ENCODE results near the gene CLNK. TPM values are rescaled to one million over a fixed set of nuclear protein-coding genes. Genes with fewer than 3 reads are reported as not detected.
A peak's percentile ranks its signal among the peaks of the same experiment; 100 is the strongest.

Gene CLNK
- total and polyA plus RNA-seq, 2 experiments from 2014 or later = not detected

GRCh38 chr4:10629394-10629793 lies 55.2 kb downstream of the CLNK start:
- Histone ChIP-seq H3K36me3 (no peaks in the 10 kb centered on the region), H3K4me1 (ENCODE audit: low read depth) (no peaks in the 10 kb centered on the region), H3K4me3 (no peak overlapping the region), H3K27ac (no peak overlapping the region), H3K27me3 (no peaks in the 10 kb centered on the region), H3K9me3 (ENCODE audit: low read depth) (no peaks in the 10 kb centered on the region)
- DNase-seq (ENCODE audit: low read depth in 1 of 2, low spot score in 1 of 2) = no peak
- TF ChIP-seq CTCF (IDR thresholded peaks at IDR 0.05; ENCODE audit: low read depth, low read length) = no peak

GRCh38 chr4:10625131-10625530 lies 59.4 kb downstream of the CLNK start:
- H3K4me3 ChIP-seq = no peak overlapping the region
- H3K36me3 ChIP-seq = no peaks in the 10 kb centered on the region
- no peaks in the 10 kb centered on the region for H3K9me3 ChIP-seq (ENCODE audit: low read depth)
- DNase-seq (ENCODE audit: low read depth in 1 of 2, low spot score in 1 of 2) = peak in 1 of 2 donors; percentile 10
- no peaks in the 10 kb centered on the region for H3K27me3 ChIP-seq
- TF ChIP-seq CTCF (IDR thresholded peaks at IDR 0.05; ENCODE audit: low read depth, low read length) = no peak
- H3K4me1 ChIP-seq (ENCODE audit: low read depth) = no peaks in the 10 kb centered on the region
- H3K27ac ChIP-seq = no peak overlapping the region

GRCh38 chr4:10623862-10624261 lies 60.7 kb downstream of the CLNK start:
- Histone ChIP-seq H3K9me3 (ENCODE audit: low read depth) (no peaks in the 10 kb centered on the region), H3K36me3 (no peaks in the 10 kb centered on the region), H3K4me3 (no peak overlapping the region), H3K27ac (no peak overlapping the region), H3K4me1 (ENCODE audit: low read depth) (no peaks in the 10 kb centered on the region), H3K27me3 (no peaks in the 10 kb centered on the region)
- no peak for TF ChIP-seq CTCF (IDR thresholded peaks at IDR 0.05; ENCODE audit: low read depth, low read length)
- DNase-seq (ENCODE audit: low read depth in 1 of 2, low spot score in 1 of 2) = no peak

- Histone ChIP-seq H3K27ac (no peak overlapping the region), H3K4me3 (no peak overlapping the region), H3K36me3 (no peaks in the 10 kb centered on the region), H3K9me3 (ENCODE audit: low read depth) (no peaks in the 10 kb centered on the region), H3K4me1 (ENCODE audit: low read depth) (no peaks in the 10 kb centered on the region), H3K27me3 (no peaks in the 10 kb centered on the region)
- TF ChIP-seq CTCF (IDR thresholded peaks at IDR 0.05; ENCODE audit: low read depth, low read length) = no peak
- DNase-seq (ENCODE audit: low read depth in 1 of 2, low spot score in 1 of 2) = no peak
Measured at GRCh38 chr4:10623241-10623640, 61.3 kb downstream of the CLNK start.

- no peaks in the 10 kb centered on the region for H3K9me3 ChIP-seq (ENCODE audit: low read depth)
- peak in 1 of 2 donors; percentile 27 for DNase-seq (ENCODE audit: low read depth in 1 of 2, low spot score in 1 of 2)
- H3K36me3 ChIP-seq = no peaks in the 10 kb centered on the region
- no peaks in the 10 kb centered on the region for H3K4me1 ChIP-seq (ENCODE audit: low read depth)
- peak; percentile 58 for TF ChIP-seq CTCF (IDR thresholded peaks at IDR 0.05; ENCODE audit: low read depth, low read length)
- H3K27ac ChIP-seq = no peak overlapping the region
- no peaks in the 10 kb centered on the region for H3K27me3 ChIP-seq
- no peak overlapping the region for H3K4me3 ChIP-seq
Measured at GRCh38 chr4:10622728-10623127, 61.8 kb downstream of the CLNK start.
